Measurements from ENCODE around the gene DND1. TPM values are rescaled to one million over a fixed set of nuclear protein-coding genes. Genes with fewer than 3 reads are reported as not detected.
A peak's percentile ranks its signal among the peaks of the same experiment; 100 is the strongest.
"Not testable (repeated sequence)": the region's sequence is repeated elsewhere in the genome, so short reads cannot be mapped to it uniquely, and the experiment has no call there.

The DND1 gene
- total RNA-seq, 1 donor, result 0.54 TPM

- DNase-seq (ENCODE audit: low read depth in 2 of 3, low spot score in 2 of 3), result peak in 1 of 3 donors; percentile 36
Measured at GRCh38 chr5:140631831-140632365, 41.5 kb downstream of the DND1 start.

- no peak for DNase-seq (ENCODE audit: low read depth in 2 of 3, low spot score in 2 of 3)
Measured at GRCh38 chr5:140631036-140631417, 42.3 kb downstream of the DND1 start.

GRCh38 chr5:140630292-140631035 is 42.9 kb downstream of the DND1 start:
- DNase-seq (ENCODE audit: low read depth in 2 of 3, low spot score in 2 of 3), result no peak

GRCh38 chr5:140628711-140629110 is 44.7 kb downstream of the DND1 start:
- no peak for DNase-seq (ENCODE audit: low read depth in 2 of 3, low spot score in 2 of 3)

GRCh38 chr5:140627972-140628371 is 45.4 kb downstream of the DND1 start:
- DNase-seq (ENCODE audit: low read depth in 2 of 3, low spot score in 2 of 3), result no peak

- DNase-seq (ENCODE audit: low read depth in 2 of 3, low spot score in 2 of 3), result not testable (repeated sequence)
Measured at GRCh38 chr5:140624886-140625285, 48.5 kb downstream of the DND1 start.

- DNase-seq (ENCODE audit: low read depth in 2 of 3, low spot score in 2 of 3), result not testable (repeated sequence)
Measured at GRCh38 chr5:140623061-140623460, 50.3 kb downstream of the DND1 start.

- DNase-seq (ENCODE audit: low read depth in 2 of 3, low spot score in 2 of 3), result no peak
Measured at GRCh38 chr5:140622301-140622700, 51.1 kb downstream of the DND1 start.

Small RNA genes within 50 kb of the gene (small RNA-seq; reads per million reads assigned to genes)
- gene VTRNA1-1 (10.1 reads per million, percentile 92 among the genes with 10 or more reads in this experiment), gene VTRNA1-2 (not detected)

Other genes starting within 250 kb of the DND1 start
- gene EIF4EBP3, start 125.9 kb downstream of the DND1 start, total RNA-seq, result 8.3 TPM
- 13.2 TPM for gene SRA1, start 116.1 kb downstream of the DND1 start, total RNA-seq
- 35.5 TPM for gene APBB3, start 109.0 kb downstream of the DND1 start, total RNA-seq
- 23.7 TPM for gene SLC35A4, start 108.7 kb downstream of the DND1 start, total RNA-seq
- 5.4 TPM for gene CD14, start 40.4 kb downstream of the DND1 start, total RNA-seq
- 25.3 TPM for gene TMCO6, start 34.1 kb downstream of the DND1 start, total RNA-seq
- gene NDUFA2, start 25.9 kb downstream of the DND1 start, total RNA-seq, result 27.2 TPM
- gene IK, start 25.7 kb downstream of the DND1 start, total RNA-seq, result 61.1 TPM
- gene WDR55, start 8.7 kb downstream of the DND1 start, total RNA-seq, result 18.3 TPM
- 41.2 TPM for gene HARS1, start 17.8 kb upstream of the DND1 start, total RNA-seq
- gene HARS2, start 17.9 kb upstream of the DND1 start, total RNA-seq, result 24.0 TPM
- gene ZMAT2, start 26.9 kb upstream of the DND1 start, total RNA-seq, result 22.1 TPM
- not detected for gene PCDHA1, start 112.6 kb upstream of the DND1 start, total RNA-seq
- gene PCDHA2, start 121.3 kb upstream of the DND1 start, total RNA-seq, result under 0.01 TPM
- under 0.01 TPM for gene PCDHA3, start 127.5 kb upstream of the DND1 start, total RNA-seq
- gene PCDHA4, start 133.5 kb upstream of the DND1 start, total RNA-seq, result 0.27 TPM
- gene PCDHA5, start 148.0 kb upstream of the DND1 start, total RNA-seq, result under 0.01 TPM
- gene PCDHA6, start 154.4 kb upstream of the DND1 start, total RNA-seq, result under 0.01 TPM
- 0.27 TPM for gene PCDHA7, start 160.7 kb upstream of the DND1 start, total RNA-seq
- gene PCDHA8, start 167.6 kb upstream of the DND1 start, total RNA-seq, result under 0.01 TPM
- under 0.01 TPM for gene PCDHA9, start 174.8 kb upstream of the DND1 start, total RNA-seq
- gene PCDHA10, start 182.3 kb upstream of the DND1 start, total RNA-seq, result under 0.01 TPM
- gene PCDHA11, start 195.4 kb upstream of the DND1 start, total RNA-seq, result under 0.01 TPM
- gene PCDHA12, start 201.7 kb upstream of the DND1 start, total RNA-seq, result under 0.01 TPM
- not detected for gene PCDHA13, start 208.5 kb upstream of the DND1 start, total RNA-seq

Measured in hematopoietic multipotent progenitor cell (in vitro differentiated cells).